Measurements from ENCODE around the gene UBE2L6. TPM values are rescaled to one million over a fixed set of nuclear protein-coding genes. Genes with fewer than 3 reads are reported as not detected.

The UBE2L6 gene
- total and polyA plus RNA-seq, 4 donors = 18.6 to 97.2 (median 65.1) TPM

- Histone ChIP-seq H3K9ac (ENCODE audit: low read depth in 1 of 2, low read length in 2 of 2) (peak overlapping the region; percentile 80 to 83), H3K27ac (ENCODE audit: low read depth in 1 of 2, low read length in 2 of 2) (peak overlapping the region; percentile 92 to 95), H3K27me3 (ENCODE audit: control insufficient read depth in 4 of 4, insufficient read depth in 4 of 4, low read length in 3 of 4) (no peaks in the 10 kb centered on the region), H3K36me3 (ENCODE audit: control insufficient read depth in 4 of 4, insufficient read depth in 3 of 4, low read depth in 1 of 4, low read length in 3 of 4) (peaks cover 6 to 18% (median 13%) of the 10 kb centered on the region in 4 donors), H3K4me3 (ENCODE audit: low read depth in 1 of 3, low read length in 3 of 3) (peak overlapping the region; percentile 81 to 92 (median 92)), H3K4me1 (ENCODE audit: control insufficient read depth in 4 of 4, insufficient read depth in 4 of 4, low read length in 3 of 4) (peaks cover 11 to 38% (median 23%) of the 10 kb centered on the region in 4 donors), H3K9me3 (ENCODE audit: control insufficient read depth in 4 of 4, low read length in 3 of 4) (no peaks in the 10 kb centered on the region)
- DNase-seq (ENCODE audit: low spot score) = peak; percentile 60
- TF ChIP-seq NR2F2 (IDR thresholded peaks at IDR 0.05) = peak; percentile 73
- TF ChIP-seq CTCF (IDR thresholded peaks at IDR 0.05; ENCODE audit: low read depth, low read length, missing input control) = peak; percentile 0
- TF ChIP-seq TAF1 (conservative IDR thresholded peaks at IDR 0.05) = no peak
- 2% methylated on average over 33 of the region's 33 CpGs for WGBS
Observed at GRCh38 chr11:57597916-57598830, 30.7 kb upstream of the UBE2L6 start.

- peak; percentile 62 for DNase-seq (ENCODE audit: low spot score)
- peak within 1 kb of the TSS; percentile 80 to 83 for H3K9ac ChIP-seq (ENCODE audit: low read depth in 1 of 2, low read length in 2 of 2)
Observed at GRCh38 chr11:57597461-57597915, 30.0 kb upstream of the UBE2L6 start, which contains the start of gene SERPING1. Gene SERPING1, plus strand, starts transcription at chr11:57597685. Its CDS starts 586 bp downstream, at chr11:57598271.

More at GRCh38 chr11:57597461-57597915, 30.0 kb upstream of the UBE2L6 start, which contains the start of gene SERPING1:
- Histone ChIP-seq H3K4me1 (ENCODE audit: control insufficient read depth in 4 of 4, insufficient read depth in 4 of 4, low read length in 3 of 4) (peaks cover 11 to 38% (median 23%) of the 10 kb centered on the region in 4 donors), H3K36me3 (ENCODE audit: control insufficient read depth in 4 of 4, insufficient read depth in 3 of 4, low read depth in 1 of 4, low read length in 3 of 4) (peaks cover 5 to 18% (median 13%) of the 10 kb centered on the region in 4 donors), H3K9me3 (ENCODE audit: control insufficient read depth in 4 of 4, low read length in 3 of 4) (no peaks in the 10 kb centered on the region), H3K27ac (ENCODE audit: low read depth in 1 of 2, low read length in 2 of 2) (peak within 1 kb of the TSS; percentile 92 to 95), H3K4me3 (ENCODE audit: low read depth in 1 of 3, low read length in 3 of 3) (peak within 1 kb of the TSS; percentile 81 to 92 (median 92)), H3K27me3 (ENCODE audit: control insufficient read depth in 4 of 4, insufficient read depth in 4 of 4, low read length in 3 of 4) (no peaks in the 10 kb centered on the region)
- 14% methylated on average over 10 of the region's 10 CpGs for WGBS
- TF ChIP-seq HNF4A (conservative IDR thresholded peaks at IDR 0.05) (peak; percentile 62 to 71), NR2F2 (IDR thresholded peaks at IDR 0.05) (peak; percentile 73), JUND (IDR thresholded peaks at IDR 0.05) (peak in 1 of 2 donors; percentile 73), ATF3 (IDR thresholded peaks at IDR 0.05) (peak; percentile 12), ZBTB33 (IDR thresholded peaks at IDR 0.05) (peak; percentile 55), FOXA2 (IDR thresholded peaks at IDR 0.05) (no peak), MAX (IDR thresholded peaks at IDR 0.05) (peak; percentile 44), EGR1 (IDR thresholded peaks at IDR 0.05; ENCODE audit: low read depth in 2 of 2) (peak in 1 of 2 donors; percentile 15), REST (IDR thresholded peaks at IDR 0.05) (no peak), RXRA (IDR thresholded peaks at IDR 0.05) (peak; percentile 86 to 89), GABPA (IDR thresholded peaks at IDR 0.05 in 1 of 2, conservative IDR thresholded peaks at IDR 0.05 in 1 of 2) (peak in 1 of 2 donors; percentile 13), SP1 (IDR thresholded peaks at IDR 0.05) (peak; percentile 79), RAD21 (IDR thresholded peaks at IDR 0.05) (peak in 1 of 2 donors; percentile 40), TAF1 (conservative IDR thresholded peaks at IDR 0.05) (peak; percentile 87), YY1 (IDR thresholded peaks at IDR 0.05) (peak; percentile 62), HNF4G (IDR thresholded peaks at IDR 0.05) (peak; percentile 24), CTCF (IDR thresholded peaks at IDR 0.05; ENCODE audit: low read depth, low read length, missing input control) (no peak), FOXA1 (IDR thresholded peaks at IDR 0.05) (peak; percentile 33)

Data from liver (tissue), 9 donors.